HG03060 (cell line): Measurements from ENCODE around the gene DIO3.

Source experiments
- ATAC-seq: cut with Tn5 transposase; IDR thresholded peaks from one replicate; pipeline ENCODE4 v1.9.1; 2021; ENCODE audit warnings: low read depth, moderate number of reproducible peaks; ENCODE audit not compliant: unreplicated experiment

Gene DIO3

GRCh38 chr14:101578489-101578888 is 17.2 kb downstream of the DIO3 start:
- no peak for ATAC-seq

- ATAC-seq: no peak
These were observed 18.2 kb downstream of the DIO3 start for GRCh38 chr14:101579372-101580080.

- ATAC-seq: no peak
These were observed 20.5 kb downstream of the DIO3 start for GRCh38 chr14:101581806-101582205.

- ATAC-seq: no peak
These were observed 21.0 kb downstream of the DIO3 start for GRCh38 chr14:101582294-101582693.

- no peak for ATAC-seq
These were observed 21.9 kb downstream of the DIO3 start for GRCh38 chr14:101583006-101583714.

GRCh38 chr14:101583715-101584054 is 22.4 kb downstream of the DIO3 start:
- no peak for ATAC-seq

GRCh38 chr14:101584055-101584859 is 23.0 kb downstream of the DIO3 start:
- no peak for ATAC-seq

- ATAC-seq: no peak
These were observed 23.9 kb downstream of the DIO3 start for GRCh38 chr14:101585211-101585610.

GRCh38 chr14:101586531-101587430 is 25.5 kb downstream of the DIO3 start:
- no peak for ATAC-seq

- ATAC-seq: no peak
These were observed 26.2 kb downstream of the DIO3 start for GRCh38 chr14:101587441-101587911.

- no peak for ATAC-seq
These were observed 27.1 kb downstream of the DIO3 start for GRCh38 chr14:101588286-101588975.

- no peak for ATAC-seq
These were observed 27.7 kb downstream of the DIO3 start for GRCh38 chr14:101588990-101589389.

GRCh38 chr14:101589486-101590015 is 28.3 kb downstream of the DIO3 start:
- ATAC-seq: no peak

GRCh38 chr14:101590062-101590461 is 28.8 kb downstream of the DIO3 start:
- no peak for ATAC-seq

- ATAC-seq: no peak
These were observed 29.3 kb downstream of the DIO3 start for GRCh38 chr14:101590616-101591015.

GRCh38 chr14:101591121-101591520 is 29.8 kb downstream of the DIO3 start:
- ATAC-seq: no peak

GRCh38 chr14:101591582-101591981 is 30.3 kb downstream of the DIO3 start:
- no peak for ATAC-seq

- no peak for ATAC-seq
These were observed 32.3 kb downstream of the DIO3 start for GRCh38 chr14:101593411-101594238.
